Esophagus muscularis mucosa (tissue), 4 donors: ENCODE results near the gene DBX2.

ENCODE experiments used
- CTCF ChIP-seq, 3 experiments: fragments of 200-600 bp in 2 of 3; fragments of 450-650 bp in 1 of 3; sonication (generic) in 2 of 3; IDR thresholded peaks; one replicate each; pipeline ENCODE4 v1.5.1; 2017 to 2019; ENCODE audit warnings: antibody characterized with exemption in 3 of 3, mild to moderate bottlenecking in 2 of 3, moderate library complexity in 1 of 3
- EP300 ChIP-seq: sonication (generic); formaldehyde crosslinking; IDR thresholded peaks from one replicate; pipeline ENCODE4 v1.6.1; 2017; ENCODE audit warnings: antibody characterized with exemption
- POLR2A ChIP-seq: fragments of 450-650 bp; IDR thresholded peaks from one replicate; pipeline ENCODE4 v1.6.1; 2017; ENCODE audit warnings: antibody characterized with exemption, moderate library complexity, mild to moderate bottlenecking, low read depth
- POLR2AphosphoS5 ChIP-seq, 2 donors: sonication (generic); formaldehyde crosslinking; IDR thresholded peaks; one replicate each; pipeline ENCODE4 v1.6.1; 2017; ENCODE audit warnings: antibody characterized with exemption in 2 of 2

- no peak for TF ChIP-seq CTCF (IDR thresholded peaks at IDR 0.05)
- no peak for TF ChIP-seq POLR2A
- no peak for TF ChIP-seq POLR2AphosphoS5 (IDR thresholded peaks at IDR 0.05)
- TF ChIP-seq EP300, result no peak
Observed at GRCh38 chr12:45051572-45052125, 750 bp upstream of the DBX2 start.
